HCT116 (cell line): Measurements from ENCODE around the gene ADIPOR1. TPM values are rescaled to one million over a fixed set of nuclear protein-coding genes. Genes with fewer than 3 reads are reported as not detected.
"Not testable (repeated sequence)": the region's sequence is repeated elsewhere in the genome, so short reads cannot be mapped to it uniquely, and the experiment has no call there.

Experiments used
- ATAC-seq: fragments of 200-7000 bp; cut with Tn5 transposase; 2 replicates; pipeline ENCODE4 v1.9.1; 2020; ENCODE audit warnings: mild to moderate bottlenecking, moderate library complexity
- BruUV-seq: library from RNA; stranded (reverse); fragments of 400-500 nt; replicated peaks from 2 replicates; lab custom pipeline; 2021; lab: Mats Ljungman, UMichigan
- CTCF ChIA-PET: fragments of 300-600 bp; sonication (Branson Sonifier 250); formaldehyde crosslinking; loops from one replicate; lab custom pipeline; 2021; ENCODE audit warnings: antibody characterized with exemption; lab: Charles Lee
- POLR2A ChIA-PET: fragments of 300-600, 350-600 bp; sonication (Branson Sonifier 250); formaldehyde crosslinking; loops from one replicate; lab custom pipeline; 2021; ENCODE audit warnings: antibody characterized with exemption; lab: Charles Lee
- RAD21 ChIA-PET, 2 experiments: fragments of 300-600 bp; sonication (Branson Sonifier 250); formaldehyde crosslinking; loops; one replicate each; lab custom pipeline; 2023; ENCODE audit warnings: low total read pairs in 2 of 2; ENCODE audit not compliant: uncharacterized antibody in 2 of 2, unreplicated experiment in 2 of 2, low non-redundant PET in 1 of 2; lab: Charles Lee
- DNase-seq: peaks from one replicate; pipeline ENCODE4 v3.0.0-alpha.2; 2010; ENCODE audit warnings: low read depth, low spot score
- H2AFZ ChIP-seq: fragments of 200-600 bp; shearing (Covaris generic), sonication (generic); 2 replicates; pipeline ENCODE4 v1.6.1; 2017; ENCODE audit warnings: low read depth, mixed run types, mixed read lengths, antibody characterized with exemption, low read length; ENCODE audit not compliant: poor library complexity, severe bottlenecking
- H3K27ac ChIP-seq: 2 replicates; pipeline ENCODE4 v1.5.1; 2012; ENCODE audit warnings: low read depth, low read length
- H3K27me3 ChIP-seq: fragments of 200-600 bp; sonication (generic); 2 replicates; pipeline ENCODE4 v1.6.1; 2016; ENCODE audit warnings: mixed run types, low read length, mixed read lengths; ENCODE audit not compliant: insufficient read depth
- H3K36me3 ChIP-seq, 2 experiments: fragments of 200-500 bp in 1 of 2; fragments of 200-600 bp in 1 of 2; sonication (Bioruptor generic) in 1 of 2; sonication (generic) in 1 of 2; 2 replicates each; pipeline versions ENCODE4 v1.5.1 to v1.6.1; 2014 to 2016; ENCODE audit warnings: low read length in 2 of 2, inconsistent platforms in 1 of 2, mixed read lengths in 1 of 2, mixed run types in 1 of 2; ENCODE audit not compliant: insufficient read depth in 2 of 2, control insufficient read depth in 1 of 2
- H3K4me1 ChIP-seq, 2 experiments: fragments of 200-600 bp in 1 of 2; sonication (generic) in 1 of 2; 2 replicates each; pipeline versions ENCODE4 v1.5.1 to v1.6.1; 2012 to 2017; ENCODE audit warnings: low read length in 2 of 2, inconsistent platforms in 1 of 2, mild to moderate bottlenecking in 1 of 2, mixed read lengths in 1 of 2, mixed run types in 1 of 2, moderate library complexity in 1 of 2; ENCODE audit not compliant: insufficient read depth in 2 of 2, control insufficient read depth in 1 of 2
- H3K4me2 ChIP-seq: fragments of 200-600 bp; sonication (generic); 2 replicates; pipeline ENCODE4 v1.6.1; 2017; ENCODE audit warnings: mixed run types, low read length, mixed read lengths
- H3K4me3 ChIP-seq, 2 experiments: fragments of 200-600 bp in 1 of 2; sonication (generic) in 1 of 2; replicated peaks in 1 of 2; 2 replicates each; pipeline ENCODE4 v1.5.1; 2011 to 2016; ENCODE audit warnings: low read length in 2 of 2, control low read depth in 1 of 2, low read depth in 1 of 2, mild to moderate bottlenecking in 1 of 2, mixed read lengths in 1 of 2, mixed run types in 1 of 2
- H3K79me2 ChIP-seq: fragments of 200-600 bp; sonication (generic); 2 replicates; pipeline ENCODE4 v1.6.1; 2017; ENCODE audit warnings: mild to moderate bottlenecking, mixed run types, low read length, moderate library complexity, mixed read lengths; ENCODE audit not compliant: insufficient read depth
- H3K9ac ChIP-seq: fragments of 200-600 bp; sonication (generic); 2 replicates; pipeline ENCODE4 v1.6.1; 2016; ENCODE audit warnings: low read length, mixed read lengths
- H3K9me2 ChIP-seq: fragments of 200-600 bp; sonication (generic), shearing (Covaris generic); 2 replicates; pipeline ENCODE4 v1.6.1; 2017; ENCODE audit warnings: mixed run types, mild to moderate bottlenecking, moderate library complexity; ENCODE audit not compliant: insufficient read depth
- H3K9me3 ChIP-seq, 2 experiments: fragments of 200-500 bp in 1 of 2; fragments of 200-600 bp in 1 of 2; sonication (Bioruptor generic) in 1 of 2; sonication (generic) in 1 of 2; 2 replicates each; pipeline ENCODE4 v1.6.1; 2014 to 2017; ENCODE audit warnings: low read length in 2 of 2, mixed read lengths in 2 of 2, inconsistent platforms in 1 of 2, low read depth in 1 of 2, mild to moderate bottlenecking in 1 of 2, mixed run types in 1 of 2, moderate library complexity in 1 of 2; ENCODE audit not compliant: control insufficient read depth in 1 of 2, insufficient read depth in 1 of 2
- H4K20me1 ChIP-seq: fragments of 200-600 bp; sonication (generic), shearing (Covaris generic); 2 replicates; pipeline ENCODE4 v1.6.1; 2017; ENCODE audit warnings: mixed run types, mild to moderate bottlenecking, moderate library complexity; ENCODE audit not compliant: insufficient read depth
- CBX3 ChIP-seq: IDR thresholded peaks from 2 replicates; pipeline ENCODE4 v1.6.1; 2012; ENCODE audit warnings: low read depth
- CEBPB ChIP-seq: IDR thresholded peaks from 2 replicates; pipeline ENCODE4 v1.6.1; 2012; ENCODE audit warnings: low read depth
- EGR1 ChIP-seq: IDR thresholded peaks from 2 replicates; pipeline ENCODE4 v1.6.1; 2012; ENCODE audit warnings: low read depth
- ELF1 ChIP-seq: IDR thresholded peaks from 2 replicates; pipeline ENCODE4 v1.6.1; 2012; ENCODE audit warnings: low read depth, borderline replicate concordance
- EZH2 ChIP-seq: fragments of 200-600 bp; sonication (generic); IDR thresholded peaks from 2 replicates; pipeline ENCODE4 v1.6.1; 2017; ENCODE audit warnings: antibody characterized with exemption, mixed run types
- EZH2phosphoT487 ChIP-seq: fragments of 200-600 bp; IDR thresholded peaks from 2 replicates; pipeline ENCODE4 v1.6.1; 2018; ENCODE audit warnings: antibody characterized with exemption, borderline replicate concordance
- FOSL1 ChIP-seq: IDR thresholded peaks from 2 replicates; pipeline ENCODE4 v1.6.1; 2012; ENCODE audit warnings: low read depth
- POLR2A ChIP-seq: IDR thresholded peaks from 2 replicates; pipeline ENCODE4 v1.7.0; 2011; ENCODE audit warnings: borderline replicate concordance; ENCODE audit not compliant: insufficient read depth, insufficient read length; ENCODE audit errors: extremely low read depth
- RAD21 ChIP-seq: IDR thresholded peaks from 2 replicates; pipeline ENCODE4 v1.6.1; 2012; ENCODE audit warnings: low read depth, mild to moderate bottlenecking
- TCF7L2 ChIP-seq: IDR thresholded peaks from 2 replicates; pipeline ENCODE4 v1.7.0; 2011; ENCODE audit warnings: borderline replicate concordance, inconsistent platforms; ENCODE audit not compliant: insufficient read depth, insufficient read length; ENCODE audit errors: extremely low read depth
- YY1 ChIP-seq: IDR thresholded peaks from 2 replicates; pipeline ENCODE4 v1.6.1; 2011; ENCODE audit warnings: low read length, low read depth, moderate library complexity, mild to moderate bottlenecking; ENCODE audit not compliant: insufficient replicate concordance; ENCODE audit errors: extremely low read depth
- ZFX ChIP-seq: fragments of 450-650 bp; IDR thresholded peaks from 2 replicates; pipeline ENCODE4 v1.6.1; 2017
- intact Hi-C: fragments of 100-400 bp; cut with micrococcal nuclease; formaldehyde crosslinking; loops from 2 replicates; pipeline ENCODE4 v1.10.0; 2022
- total RNA-seq: library from RNA; stranded (reverse); gene quantifications from one replicate; pipeline ENCODE4 v1.2.1, GENCODE V29; 2021; ENCODE audit not compliant: unreplicated experiment
- TF ChIP-seq, protein P1 (sequence below), 3 experiments: fragments of 200-600 bp in 1 of 3; sonication (generic) in 1 of 3; IDR thresholded peaks in 2 of 3; conservative IDR thresholded peaks in 1 of 3; 2 replicates each; pipeline ENCODE4 v1.5.1; 2012 to 2017; ENCODE audit warnings: low read depth in 2 of 3, low read length in 2 of 3, antibody characterized with exemption in 1 of 3, borderline replicate concordance in 1 of 3, control low read depth in 1 of 3, mild to moderate bottlenecking in 1 of 3, mixed read lengths in 1 of 3, mixed run types in 1 of 3, moderate library complexity in 1 of 3; ENCODE audit not compliant: insufficient read depth in 1 of 3

The ADIPOR1 gene
- total RNA-seq, 1 experiment from 2014 or later: 89.8 TPM

DNA sequence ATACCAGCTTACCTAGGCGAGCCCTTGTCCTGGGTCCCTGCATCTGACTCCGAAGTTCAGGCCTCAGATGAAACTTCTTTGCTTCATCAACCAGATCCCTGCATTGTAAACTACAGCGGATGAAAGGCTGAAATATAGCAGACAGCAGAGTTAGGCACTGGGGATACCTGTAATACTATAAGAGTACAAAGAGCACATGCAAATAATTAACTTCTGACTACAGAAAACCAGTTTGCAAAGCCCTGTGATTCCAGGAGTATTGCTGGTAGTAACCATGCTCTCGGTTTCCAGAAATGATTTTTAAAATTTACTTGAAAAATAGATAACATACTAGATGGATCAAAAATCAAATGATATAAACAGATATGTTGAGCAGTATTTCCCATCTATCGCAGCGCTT is 49.1 kb downstream of the ADIPOR1 start:
- TF ChIP-seq EZH2: no peak
- no peak for TF ChIP-seq ZFX
- no peak for TF ChIP-seq EZH2phosphoT487
- no peak for TF ChIP-seq POLR2A
- TF ChIP-seq TCF7L2: no peak
- no peak for TF ChIP-seq CEBPB
- no peak for TF ChIP-seq YY1
- TF ChIP-seq ELF1: no peak
- TF ChIP-seq CBX3: no peak
- no peak for TF ChIP-seq RAD21
- Histone ChIP-seq H3K27me3 (no peaks in the 10 kb centered on the region), H3K9ac (no peak overlapping the region), H2AFZ (no peak overlapping the region), H4K20me1 (no peaks in the 10 kb centered on the region), H3K4me2 (no peak overlapping the region), H3K4me1 (no peaks in the 10 kb centered on the region), H3K27ac (no peak overlapping the region), H3K9me2 (no peaks in the 10 kb centered on the region), H3K9me3 (no peaks in the 10 kb centered on the region), H3K36me3 (peaks cover 27 to 31% of the 10 kb centered on the region in 2 experiments; a peak in 3 of 4 replicates), H3K79me2 (no peaks in the 10 kb centered on the region), H3K4me3 (no peak overlapping the region)
- ChIA-PET RAD21 (interaction anchor here in 1 of 2 experiments (0.6 kb wide), 1 partner anchor 98 kb away, joined by 7 read pairs; the partner anchor contains the start of gene TMEM183A), POLR2A (no interaction called here), CTCF (no interaction called here)
- ATAC-seq: no peak
- no TSS peak for BruUV-seq
- intact Hi-C loops: no loop called here
- DNase-seq: no peak

DNA sequence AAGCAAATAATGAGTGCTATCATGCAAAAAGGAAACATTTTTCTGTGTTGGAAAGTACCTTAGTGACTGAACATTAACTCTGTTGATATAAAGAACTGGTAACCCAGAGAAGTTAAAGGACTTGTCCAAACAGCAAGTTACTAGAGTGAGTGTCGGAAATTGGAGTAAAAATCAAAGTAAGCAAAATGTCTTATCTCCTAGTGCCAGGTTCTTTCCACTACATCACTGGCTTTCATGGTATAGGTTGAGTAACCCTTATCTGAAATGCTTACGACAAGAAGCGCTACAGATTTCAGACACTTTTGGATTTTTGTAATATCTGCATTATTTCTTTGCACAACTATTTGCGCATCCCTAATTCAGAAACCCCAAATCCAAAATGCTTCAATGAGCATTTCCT is 52.8 kb downstream of the ADIPOR1 start:
- Histone ChIP-seq H3K36me3 (peaks cover 11 to 21% of the 10 kb centered on the region in 2 experiments; a peak in 3 of 4 replicates), H3K9ac (no peak overlapping the region), H4K20me1 (no peaks in the 10 kb centered on the region), H3K9me3 (no peaks in the 10 kb centered on the region), H3K79me2 (no peaks in the 10 kb centered on the region), H3K4me1 (no peaks in the 10 kb centered on the region), H3K27me3 (no peaks in the 10 kb centered on the region), H3K4me3 (no peak overlapping the region), H3K27ac (no peak overlapping the region), H3K4me2 (no peak overlapping the region), H2AFZ (no peak overlapping the region), H3K9me2 (no peaks in the 10 kb centered on the region)
- ATAC-seq: no peak
- ChIA-PET RAD21 (no interaction called here), CTCF (no interaction called here), POLR2A (no interaction called here)
- DNase-seq: no peak
- no peak for TF ChIP-seq CEBPB
- TF ChIP-seq, protein P1, sequence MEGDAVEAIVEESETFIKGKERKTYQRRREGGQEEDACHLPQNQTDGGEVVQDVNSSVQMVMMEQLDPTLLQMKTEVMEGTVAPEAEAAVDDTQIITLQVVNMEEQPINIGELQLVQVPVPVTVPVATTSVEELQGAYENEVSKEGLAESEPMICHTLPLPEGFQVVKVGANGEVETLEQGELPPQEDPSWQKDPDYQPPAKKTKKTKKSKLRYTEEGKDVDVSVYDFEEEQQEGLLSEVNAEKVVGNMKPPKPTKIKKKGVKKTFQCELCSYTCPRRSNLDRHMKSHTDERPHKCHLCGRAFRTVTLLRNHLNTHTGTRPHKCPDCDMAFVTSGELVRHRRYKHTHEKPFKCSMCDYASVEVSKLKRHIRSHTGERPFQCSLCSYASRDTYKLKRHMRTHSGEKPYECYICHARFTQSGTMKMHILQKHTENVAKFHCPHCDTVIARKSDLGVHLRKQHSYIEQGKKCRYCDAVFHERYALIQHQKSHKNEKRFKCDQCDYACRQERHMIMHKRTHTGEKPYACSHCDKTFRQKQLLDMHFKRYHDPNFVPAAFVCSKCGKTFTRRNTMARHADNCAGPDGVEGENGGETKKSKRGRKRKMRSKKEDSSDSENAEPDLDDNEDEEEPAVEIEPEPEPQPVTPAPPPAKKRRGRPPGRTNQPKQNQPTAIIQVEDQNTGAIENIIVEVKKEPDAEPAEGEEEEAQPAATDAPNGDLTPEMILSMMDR (IDR thresholded peaks at IDR 0.05 in 2 of 3, conservative IDR thresholded peaks at IDR 0.05 in 1 of 3; ENCODE audit: borderline replicate concordance in 1 of 3, insufficient read depth in 1 of 3, low read depth in 2 of 3, low read length in 2 of 3): no peak
- no peak for TF ChIP-seq EGR1
- TF ChIP-seq FOSL1: no peak
- intact Hi-C loops: no loop called here
- no TSS peak for BruUV-seq

DNA sequence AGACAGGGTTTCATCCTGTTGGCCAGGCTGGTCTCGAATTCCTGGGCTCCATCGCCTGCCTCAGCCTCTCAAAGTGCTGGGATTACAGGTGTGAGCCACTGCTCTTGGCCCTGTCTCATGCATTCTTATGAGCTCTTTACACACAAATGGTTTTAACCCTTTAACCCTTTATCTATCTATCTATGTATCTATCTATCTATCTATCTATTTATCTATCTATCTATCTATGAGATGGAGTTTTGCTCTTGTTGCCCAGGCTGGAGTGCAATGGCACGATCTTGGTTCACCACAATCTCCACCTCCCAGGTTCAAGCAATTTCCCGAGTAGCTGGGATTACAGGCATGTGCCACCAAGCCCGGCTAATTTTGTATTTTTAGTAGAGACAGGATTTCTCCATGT is 54.3 kb downstream of the ADIPOR1 start:
- intact Hi-C loops: not testable (repeated sequence)

More for the DNA sequence above, 54.3 kb downstream of the ADIPOR1 start:
- H3K4me2 ChIP-seq, RAD21 ChIA-PET, H2AFZ ChIP-seq, H3K9ac ChIP-seq, H3K27ac ChIP-seq, DNase-seq, ATAC-seq, BruUV-seq, CTCF ChIA-PET, H3K79me2 ChIP-seq, H3K4me1 ChIP-seq, H4K20me1 ChIP-seq, H3K4me3 ChIP-seq, H3K9me2 ChIP-seq, H3K27me3 ChIP-seq, H3K9me3 ChIP-seq: not testable (repeated sequence)
- peaks cover 10 to 16% of the 10 kb centered on the region in 2 experiments; a peak in 3 of 4 replicates for H3K36me3 ChIP-seq
- POLR2A ChIA-PET: interaction anchor here (1.2 kb wide), 1 partner anchor 15 kb away, joined by 3 read pairs; the partner anchor contains the start of gene RABIF
